Myocyte (in vitro differentiated cells): ENCODE data around the gene RHBDF1. TPM values are rescaled to one million over a fixed set of nuclear protein-coding genes. Genes with fewer than 3 reads are reported as not detected.
"Not testable (repeated sequence)": the region's sequence is repeated elsewhere in the genome, so short reads cannot be mapped to it uniquely, and the experiment has no call there.

Source experiments
- DNase-seq: peaks from one replicate; pipeline ENCODE4 v3.0.0-alpha.2; 2012; ENCODE audit warnings: low read depth
- total RNA-seq: library from RNA; depleted of rRNA; stranded (reverse); fragments of >200 nt; gene quantifications from 2 replicates; pipeline ENCODE4 v1.2.3, GENCODE V29; 2014

The RHBDF1 gene
- total RNA-seq, 1 donor from 2014 or later = 103 TPM

- DNase-seq = no peak
Measured at GRCh38 chr16:38941-39892, 33.2 kb downstream of the RHBDF1 start.

- DNase-seq = not testable (repeated sequence)
Measured at GRCh38 chr16:38206-38605, 34.2 kb downstream of the RHBDF1 start.

GRCh38 chr16:37511-37910, 34.9 kb downstream of the RHBDF1 start:
- no peak for DNase-seq

GRCh38 chr16:36336-36984, 36.0 kb downstream of the RHBDF1 start:
- DNase-seq = no peak

GRCh38 chr16:35678-36305, 36.6 kb downstream of the RHBDF1 start:
- no peak for DNase-seq

- DNase-seq = no peak
Measured at GRCh38 chr16:35011-35677, 37.3 kb downstream of the RHBDF1 start.

- no peak for DNase-seq
Measured at GRCh38 chr16:34648-34987, 37.8 kb downstream of the RHBDF1 start.

- no peak for DNase-seq
Measured at GRCh38 chr16:33877-34647, 38.4 kb downstream of the RHBDF1 start.

- not testable (repeated sequence) for DNase-seq
Measured at GRCh38 chr16:33154-33876, 39.1 kb downstream of the RHBDF1 start.

- DNase-seq = not testable (repeated sequence)
Measured at GRCh38 chr16:30627-31026, 41.8 kb downstream of the RHBDF1 start.

- DNase-seq = not testable (repeated sequence)
Measured at GRCh38 chr16:25926-26348, 46.5 kb downstream of the RHBDF1 start.

GRCh38 chr16:24151-24550, 48.3 kb downstream of the RHBDF1 start:
- DNase-seq = not testable (repeated sequence)

GRCh38 chr16:20886-21285, 51.5 kb downstream of the RHBDF1 start:
- DNase-seq = not testable (repeated sequence)

GRCh38 chr16:17062-17765, 55.2 kb downstream of the RHBDF1 start:
- DNase-seq = not testable (repeated sequence)

GRCh38 chr16:10772-11171, 61.7 kb downstream of the RHBDF1 start:
- DNase-seq = not testable (repeated sequence)

GRCh38 chr16:9903-10665, 62.3 kb downstream of the RHBDF1 start:
- no peak for DNase-seq
